ENCODE results near the gene CNTNAP3B. TPM values are rescaled to one million over a fixed set of nuclear protein-coding genes. Genes with fewer than 3 reads are reported as not detected.
"Not testable (repeated sequence)": the region's sequence is repeated elsewhere in the genome, so short reads cannot be mapped to it uniquely, and the experiment has no call there.

CNTNAP3B gene
- total and polyA plus RNA-seq, 2 experiments from 2014 or later = not detected

GRCh38 chr9:42080376-42080775 is 48.9 kb downstream of the CNTNAP3B start:
- H3K27me3 ChIP-seq (replicated peaks; ENCODE audit: insufficient read depth); H3K4me3 ChIP-seq; H3K36me3 ChIP-seq (ENCODE audit: low read depth); H3K27ac ChIP-seq; H2AFZ ChIP-seq; H3K4me2 ChIP-seq (ENCODE audit: unreplicated experiment); DNase-seq; H3K79me2 ChIP-seq (ENCODE audit: insufficient read depth); H3K4me1 ChIP-seq (ENCODE audit: insufficient read depth); H3F3A ChIP-seq (ENCODE audit: insufficient read depth); H4K20me1 ChIP-seq (ENCODE audit: insufficient read depth); H3K9me3 ChIP-seq (ENCODE audit: low read depth); H3K9ac ChIP-seq; H3K9me2 ChIP-seq (ENCODE audit: insufficient read depth); in situ Hi-C loops (cut with MboI): not testable (repeated sequence)
- 0 to 8% methylated on average over 2 of the region's 2 CpGs for WGBS, 2 experiments (ENCODE audit: low coverage in 1 of 2, low lambda C conversion rate in 2 of 2, missing lambda C conversion rate in 2 of 2)

GRCh38 chr9:42074868-42075267 is 54.4 kb downstream of the CNTNAP3B start:
- H3K79me2 ChIP-seq (ENCODE audit: insufficient read depth); H3F3A ChIP-seq (ENCODE audit: insufficient read depth); H3K9me2 ChIP-seq (ENCODE audit: insufficient read depth); H3K27ac ChIP-seq; H3K36me3 ChIP-seq (ENCODE audit: low read depth); H3K9ac ChIP-seq; H4K20me1 ChIP-seq (ENCODE audit: insufficient read depth); H3K9me3 ChIP-seq (ENCODE audit: low read depth); H2AFZ ChIP-seq; H3K27me3 ChIP-seq (replicated peaks; ENCODE audit: insufficient read depth); H3K4me3 ChIP-seq; in situ Hi-C loops (cut with MboI); H3K4me1 ChIP-seq (ENCODE audit: insufficient read depth); H3K4me2 ChIP-seq (ENCODE audit: unreplicated experiment); DNase-seq: not testable (repeated sequence)
- 14 to 20% methylated on average over 4 to 5 of the region's 5 CpGs for WGBS, 2 experiments (ENCODE audit: low coverage in 1 of 2, low lambda C conversion rate in 2 of 2, missing lambda C conversion rate in 2 of 2)

GRCh38 chr9:42071026-42071425 is 58.2 kb downstream of the CNTNAP3B start:
- H3F3A ChIP-seq (ENCODE audit: insufficient read depth); DNase-seq; H2AFZ ChIP-seq; H3K4me1 ChIP-seq (ENCODE audit: insufficient read depth); H3K79me2 ChIP-seq (ENCODE audit: insufficient read depth); H3K4me3 ChIP-seq; H3K9ac ChIP-seq; H3K27me3 ChIP-seq (replicated peaks; ENCODE audit: insufficient read depth); H3K27ac ChIP-seq; H3K4me2 ChIP-seq (ENCODE audit: unreplicated experiment); H4K20me1 ChIP-seq (ENCODE audit: insufficient read depth); H3K9me2 ChIP-seq (ENCODE audit: insufficient read depth); H3K36me3 ChIP-seq (ENCODE audit: low read depth); in situ Hi-C loops (cut with MboI); H3K9me3 ChIP-seq (ENCODE audit: low read depth): not testable (repeated sequence)
- WGBS, 2 experiments (ENCODE audit: low coverage in 1 of 2, low lambda C conversion rate in 2 of 2, missing lambda C conversion rate in 2 of 2) = 0% methylated on average over 4 of the region's 4 CpGs

- H2AFZ ChIP-seq = not testable (repeated sequence)
Observed at GRCh38 chr9:42070035-42070799, 59.0 kb downstream of the CNTNAP3B start.

GRCh38 chr9:42053874-42054273 is 75.4 kb downstream of the CNTNAP3B start:
- in situ Hi-C loops (cut with MboI); H3F3A ChIP-seq (ENCODE audit: insufficient read depth); H3K79me2 ChIP-seq (ENCODE audit: insufficient read depth); H3K9me2 ChIP-seq (ENCODE audit: insufficient read depth); H2AFZ ChIP-seq; H4K20me1 ChIP-seq (ENCODE audit: insufficient read depth); DNase-seq; H3K4me2 ChIP-seq (ENCODE audit: unreplicated experiment); H3K36me3 ChIP-seq (ENCODE audit: low read depth); H3K4me1 ChIP-seq (ENCODE audit: insufficient read depth); H3K9me3 ChIP-seq (ENCODE audit: low read depth); H3K27ac ChIP-seq; H3K4me3 ChIP-seq; H3K27me3 ChIP-seq (replicated peaks; ENCODE audit: insufficient read depth); H3K9ac ChIP-seq: not testable (repeated sequence)
- WGBS, 2 experiments (ENCODE audit: low coverage in 1 of 2, low lambda C conversion rate in 2 of 2, missing lambda C conversion rate in 2 of 2) = 17 to 38% methylated on average over 1 of the region's 1 CpG

More at GRCh38 chr9:42070035-42070799, 59.0 kb downstream of the CNTNAP3B start:
- H3K36me3 ChIP-seq (ENCODE audit: low read depth); H3K4me1 ChIP-seq (ENCODE audit: insufficient read depth); H3K9ac ChIP-seq; H3K4me2 ChIP-seq (ENCODE audit: unreplicated experiment); H3K9me2 ChIP-seq (ENCODE audit: insufficient read depth); H3K4me3 ChIP-seq; H3K79me2 ChIP-seq (ENCODE audit: insufficient read depth); DNase-seq; H3K9me3 ChIP-seq (ENCODE audit: low read depth); H4K20me1 ChIP-seq (ENCODE audit: insufficient read depth); H3K27me3 ChIP-seq (replicated peaks; ENCODE audit: insufficient read depth); H3F3A ChIP-seq (ENCODE audit: insufficient read depth); in situ Hi-C loops (cut with MboI); H3K27ac ChIP-seq: not testable (repeated sequence)
- 6 to 10% methylated on average over 5 to 6 of the region's 11 CpGs for WGBS, 2 experiments (ENCODE audit: low coverage in 1 of 2, low lambda C conversion rate in 2 of 2, missing lambda C conversion rate in 2 of 2)

- H3K27ac ChIP-seq; H3K9me2 ChIP-seq (ENCODE audit: insufficient read depth); H3K27me3 ChIP-seq (replicated peaks; ENCODE audit: insufficient read depth); in situ Hi-C loops (cut with MboI); H3F3A ChIP-seq (ENCODE audit: insufficient read depth); H3K9ac ChIP-seq; H3K9me3 ChIP-seq (ENCODE audit: low read depth); H4K20me1 ChIP-seq (ENCODE audit: insufficient read depth); H3K4me1 ChIP-seq (ENCODE audit: insufficient read depth); H3K4me3 ChIP-seq; H3K4me2 ChIP-seq (ENCODE audit: unreplicated experiment); DNase-seq; H2AFZ ChIP-seq; H3K79me2 ChIP-seq (ENCODE audit: insufficient read depth); H3K36me3 ChIP-seq (ENCODE audit: low read depth): not testable (repeated sequence)
- WGBS, 2 experiments (ENCODE audit: low coverage in 1 of 2, low lambda C conversion rate in 2 of 2, missing lambda C conversion rate in 2 of 2) = no CpG with 5 or more reads among the region's 2 CpGs
Observed at GRCh38 chr9:42050701-42051100, 78.5 kb downstream of the CNTNAP3B start.

- in situ Hi-C loops (cut with MboI); H3K4me2 ChIP-seq (ENCODE audit: unreplicated experiment); H3K27me3 ChIP-seq (replicated peaks; ENCODE audit: insufficient read depth); H3K79me2 ChIP-seq (ENCODE audit: insufficient read depth); H3K9me2 ChIP-seq (ENCODE audit: insufficient read depth); H4K20me1 ChIP-seq (ENCODE audit: insufficient read depth); H3K27ac ChIP-seq; H3K9me3 ChIP-seq (ENCODE audit: low read depth); H2AFZ ChIP-seq; H3K4me1 ChIP-seq (ENCODE audit: insufficient read depth); H3K9ac ChIP-seq; H3K4me3 ChIP-seq; H3K36me3 ChIP-seq (ENCODE audit: low read depth); DNase-seq; H3F3A ChIP-seq (ENCODE audit: insufficient read depth): not testable (repeated sequence)
- WGBS, 2 experiments (ENCODE audit: low coverage in 1 of 2, low lambda C conversion rate in 2 of 2, missing lambda C conversion rate in 2 of 2) = 40 to 43% methylated on average over 9 to 10 of the region's 10 CpGs
Observed at GRCh38 chr9:42044422-42045010, 84.7 kb downstream of the CNTNAP3B start.

All from GM23248 (cell line).